ENCODE data around the gene FBLN2. TPM values are rescaled to one million over a fixed set of nuclear protein-coding genes. Genes with fewer than 3 reads are reported as not detected.
"Not testable (repeated sequence)": the region's sequence is repeated elsewhere in the genome, so short reads cannot be mapped to it uniquely, and the experiment has no call there.

FBLN2 gene
- not detected in 2 replicates for total RNA-seq (2014; rRNA removed; shearing (Covaris generic))

- H3K27me3 ChIP-seq: peaks cover 26% of the 10 kb centered on the region
- no peak within 1 kb of the TSS for H3K4me3 ChIP-seq
- H3K27ac ChIP-seq: no peak within 1 kb of the TSS
- no peak for DNase-seq
- H3K36me3 ChIP-seq: no peaks in the 10 kb centered on the region
- H3K9me3 ChIP-seq (replicated peaks): no peaks in the 10 kb centered on the region
- H3K4me1 ChIP-seq: no peaks in the 10 kb centered on the region; the same call in 1 of the 2 replicates
Observed at GRCh38 chr3:13548696-13549622, at the start of gene FBLN2. TSS of gene FBLN2 (plus strand) at chr3:13549125. CDS start at chr3:13570356, 21,231 bp downstream.

GRCh38 chr3:13499246-13499645, 49.7 kb upstream of the FBLN2 start:
- DNase-seq; H3K27me3 ChIP-seq; H3K9me3 ChIP-seq (replicated peaks); H3K4me1 ChIP-seq; H3K36me3 ChIP-seq; H3K4me3 ChIP-seq; H3K27ac ChIP-seq: not testable (repeated sequence)

- no peak overlapping the region for H3K4me3 ChIP-seq
- H3K36me3 ChIP-seq: no peaks in the 10 kb centered on the region
- peak in 1 of 2 experiments; percentile 43 for DNase-seq
- H3K27me3 ChIP-seq: no peaks in the 10 kb centered on the region
- no peaks in the 10 kb centered on the region for H3K9me3 ChIP-seq (replicated peaks)
- H3K27ac ChIP-seq: no peak overlapping the region
- no peaks in the 10 kb centered on the region for H3K4me1 ChIP-seq
Observed at GRCh38 chr3:13500133-13500885, 48.6 kb upstream of the FBLN2 start.

GRCh38 chr3:13501056-13501455, 47.9 kb upstream of the FBLN2 start:
- H3K9me3 ChIP-seq (replicated peaks): no peaks in the 10 kb centered on the region
- no peak for DNase-seq
- H3K27me3 ChIP-seq: no peaks in the 10 kb centered on the region
- H3K36me3 ChIP-seq: no peaks in the 10 kb centered on the region
- H3K27ac ChIP-seq: no peak overlapping the region
- no peaks in the 10 kb centered on the region for H3K4me1 ChIP-seq
- no peak overlapping the region for H3K4me3 ChIP-seq

GRCh38 chr3:13501521-13501920, 47.4 kb upstream of the FBLN2 start:
- no peaks in the 10 kb centered on the region for H3K36me3 ChIP-seq
- no peaks in the 10 kb centered on the region for H3K9me3 ChIP-seq (replicated peaks)
- no peak overlapping the region for H3K27ac ChIP-seq
- H3K4me3 ChIP-seq: no peak overlapping the region
- H3K4me1 ChIP-seq: no peaks in the 10 kb centered on the region
- DNase-seq: no peak
- H3K27me3 ChIP-seq: no peaks in the 10 kb centered on the region

DNA sequence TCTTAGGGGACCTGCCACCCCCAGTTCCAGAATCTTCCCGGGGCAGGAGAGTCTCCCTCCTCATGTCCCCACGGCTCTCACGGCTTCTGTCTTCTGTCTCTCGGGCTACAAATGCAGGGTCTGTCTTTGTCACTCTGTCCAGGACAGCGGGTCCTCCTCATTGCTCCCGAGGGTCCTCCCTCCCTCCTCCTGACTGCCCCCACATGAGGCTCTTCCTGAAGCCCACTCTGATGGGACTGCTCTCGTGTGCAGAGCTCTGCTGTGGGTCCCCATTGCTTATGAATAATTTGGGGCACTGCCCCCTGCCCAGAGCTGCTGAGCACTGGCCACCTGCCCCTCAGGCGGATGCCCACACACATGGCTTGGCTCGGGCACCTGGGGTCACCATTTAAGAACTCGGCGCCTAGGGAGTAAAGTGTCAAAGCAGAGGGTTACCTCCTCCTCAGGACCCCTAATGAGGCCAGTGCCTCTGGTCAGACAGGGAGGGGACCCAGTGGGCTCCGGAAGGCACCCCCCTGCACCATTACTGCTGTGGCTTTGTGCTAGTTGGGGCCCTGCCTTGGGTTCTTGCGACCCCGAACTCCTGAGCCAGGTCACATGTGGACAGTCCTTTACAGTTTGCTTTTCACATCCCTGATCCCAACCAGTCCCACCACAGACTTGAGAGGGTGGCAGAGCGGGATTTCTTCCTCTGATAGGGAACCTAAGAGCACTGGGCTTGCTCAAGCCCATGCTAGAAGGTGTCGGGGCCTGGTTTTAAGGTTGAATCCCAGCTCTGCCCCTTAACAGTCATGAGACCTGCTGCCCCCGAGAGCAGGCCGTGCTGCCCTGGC, 46.8 kb upstream of the FBLN2 start:
- DNase-seq: no peak
- Histone ChIP-seq H3K4me3 (no peak overlapping the region), H3K9me3 (replicated peaks) (no peaks in the 10 kb centered on the region), H3K27me3 (no peaks in the 10 kb centered on the region), H3K27ac (no peak overlapping the region), H3K36me3 (no peaks in the 10 kb centered on the region), H3K4me1 (no peaks in the 10 kb centered on the region; the same call in 1 of the 2 replicates)

- H3K4me1 ChIP-seq: peaks cover 4% of the 10 kb centered on the region; the same call in 1 of the 2 replicates
- H3K36me3 ChIP-seq: no peaks in the 10 kb centered on the region
- no peak overlapping the region for H3K27ac ChIP-seq
- H3K4me3 ChIP-seq: no peak overlapping the region
- no peaks in the 10 kb centered on the region for H3K9me3 ChIP-seq (replicated peaks)
- no peaks in the 10 kb centered on the region for H3K27me3 ChIP-seq
- DNase-seq: no peak
Observed at GRCh38 chr3:13502791-13503060, 46.2 kb upstream of the FBLN2 start.

DNA sequence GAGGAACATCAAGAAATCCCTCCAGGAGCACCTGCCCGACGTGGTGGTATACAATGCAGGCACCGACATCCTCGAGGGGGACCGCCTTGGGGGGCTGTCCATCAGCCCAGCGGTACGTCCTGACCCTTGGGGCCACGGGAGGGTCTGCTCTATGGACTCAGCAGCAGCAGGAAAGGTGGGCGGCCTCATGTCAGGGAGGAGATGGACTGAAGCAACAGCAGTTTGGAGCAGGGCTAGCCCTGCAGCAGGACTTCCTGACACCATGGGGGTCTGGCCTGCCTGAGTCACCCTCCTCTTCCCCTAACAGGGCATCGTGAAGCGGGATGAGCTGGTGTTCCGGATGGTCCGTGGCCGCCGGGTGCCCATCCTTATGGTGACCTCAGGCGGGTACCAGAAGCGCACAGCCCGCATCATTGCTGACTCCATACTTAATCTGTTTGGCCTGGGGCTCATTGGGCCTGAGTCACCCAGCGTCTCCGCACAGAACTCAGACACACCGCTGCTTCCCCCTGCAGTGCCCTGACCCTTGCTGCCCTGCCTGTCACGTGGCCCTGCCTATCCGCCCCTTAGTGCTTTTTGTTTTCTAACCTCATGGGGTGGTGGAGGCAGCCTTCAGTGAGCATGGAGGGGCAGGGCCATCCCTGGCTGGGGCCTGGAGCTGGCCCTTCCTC, 44.6 kb upstream of the FBLN2 start:
- H3K27me3 ChIP-seq: no peaks in the 10 kb centered on the region
- H3K4me3 ChIP-seq: no peak overlapping the region
- no peaks in the 10 kb centered on the region for H3K36me3 ChIP-seq
- H3K9me3 ChIP-seq (replicated peaks): no peaks in the 10 kb centered on the region
- no peak overlapping the region for H3K27ac ChIP-seq
- no peak for DNase-seq
- H3K4me1 ChIP-seq: peaks cover 8% of the 10 kb centered on the region; the same call in 1 of the 2 replicates

- Histone ChIP-seq H3K4me3 (no peak overlapping the region), H3K36me3 (no peaks in the 10 kb centered on the region), H3K9me3 (replicated peaks) (no peaks in the 10 kb centered on the region), H3K27ac (no peak overlapping the region), H3K4me1 (peaks cover 8% of the 10 kb centered on the region; the same call in 1 of the 2 replicates), H3K27me3 (no peaks in the 10 kb centered on the region)
- DNase-seq: no peak
Observed at GRCh38 chr3:13505147-13506130, 43.5 kb upstream of the FBLN2 start.

GRCh38 chr3:13506239-13506638, 42.7 kb upstream of the FBLN2 start:
- Histone ChIP-seq H3K36me3 (no peaks in the 10 kb centered on the region), H3K27ac (no peak overlapping the region), H3K9me3 (replicated peaks) (no peaks in the 10 kb centered on the region), H3K27me3 (no peaks in the 10 kb centered on the region), H3K4me3 (no peak overlapping the region), H3K4me1 (peaks cover 8% of the 10 kb centered on the region; the same call in 1 of the 2 replicates)
- DNase-seq: no peak

GRCh38 chr3:13506680-13507079, 42.2 kb upstream of the FBLN2 start:
- H3K27ac ChIP-seq: no peak overlapping the region
- H3K9me3 ChIP-seq (replicated peaks): no peaks in the 10 kb centered on the region
- H3K4me3 ChIP-seq: no peak overlapping the region
- peaks cover 8% of the 10 kb centered on the region; the same call in 1 of the 2 replicates for H3K4me1 ChIP-seq
- no peak for DNase-seq
- H3K27me3 ChIP-seq: no peaks in the 10 kb centered on the region
- H3K36me3 ChIP-seq: no peaks in the 10 kb centered on the region

GRCh38 chr3:13507247-13507569, 41.7 kb upstream of the FBLN2 start:
- Histone ChIP-seq H3K9me3 (replicated peaks) (no peaks in the 10 kb centered on the region), H3K27me3 (no peaks in the 10 kb centered on the region), H3K36me3 (no peaks in the 10 kb centered on the region), H3K4me1 (peaks cover 8% of the 10 kb centered on the region; the same call in 1 of the 2 replicates), H3K27ac (no peak overlapping the region), H3K4me3 (no peak overlapping the region)
- DNase-seq: no peak

DNA sequence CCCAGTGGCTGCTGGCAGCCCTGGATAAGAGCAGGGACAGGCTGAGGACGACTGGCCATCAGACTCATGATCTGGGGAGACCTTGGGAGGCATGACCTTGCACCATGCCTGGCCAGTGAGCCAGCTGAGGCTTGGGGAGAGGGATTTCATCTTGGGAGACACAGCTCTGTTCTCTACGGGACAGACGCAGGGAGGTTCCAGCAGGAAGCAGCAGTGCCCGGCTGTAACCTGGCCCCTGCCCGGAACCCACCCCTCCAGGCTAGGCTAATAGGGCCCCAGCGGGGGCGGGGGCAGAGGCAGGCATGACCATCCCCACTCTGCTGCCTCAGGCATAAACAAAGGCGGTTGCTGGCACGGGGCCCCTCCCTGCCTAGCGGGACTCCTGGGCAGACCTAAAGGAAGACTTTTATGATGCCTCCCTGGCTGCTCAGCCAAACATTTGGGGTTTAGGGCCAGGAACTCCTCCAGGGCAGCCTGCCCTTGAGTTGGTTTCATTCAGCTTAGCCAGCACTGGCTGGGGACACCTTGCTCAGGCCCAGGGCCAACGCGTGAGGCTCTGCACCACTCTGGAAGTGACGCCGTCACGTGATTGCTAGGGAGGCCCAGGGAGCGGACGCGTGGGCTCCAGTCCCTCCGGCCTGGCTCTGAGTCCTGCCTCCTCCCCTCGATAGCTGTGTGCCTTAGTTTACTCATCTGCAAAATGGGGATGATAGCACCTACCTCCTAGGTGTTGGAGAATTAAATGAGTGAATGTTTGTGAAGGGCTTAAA, 41.2 kb upstream of the FBLN2 start:
- Histone ChIP-seq H3K27ac (no peak overlapping the region), H3K36me3 (no peaks in the 10 kb centered on the region), H3K4me1 (peaks cover 8% of the 10 kb centered on the region; the same call in 1 of the 2 replicates), H3K4me3 (no peak overlapping the region), H3K27me3 (no peaks in the 10 kb centered on the region), H3K9me3 (replicated peaks) (no peaks in the 10 kb centered on the region)
- peak; percentile 74 to 77 for DNase-seq
